ENCODE results near the gene IGF1R. TPM values are rescaled to one million over a fixed set of nuclear protein-coding genes. Genes with fewer than 3 reads are reported as not detected.
A peak's percentile ranks its signal among the peaks of the same experiment; 100 is the strongest.

Gene IGF1R
- total and polyA plus RNA-seq, 2 of the 13 experiments (the other 11 are each of a cell fraction or from before 2014, with no cell fraction given): 15.9 to 18.4 TPM

- no peak for TF ChIP-seq ZNF510 (CRISPR knock-in tag; IDR thresholded peaks at IDR 0.05; ENCODE audit: low read depth)
- TF ChIP-seq, protein P1, sequence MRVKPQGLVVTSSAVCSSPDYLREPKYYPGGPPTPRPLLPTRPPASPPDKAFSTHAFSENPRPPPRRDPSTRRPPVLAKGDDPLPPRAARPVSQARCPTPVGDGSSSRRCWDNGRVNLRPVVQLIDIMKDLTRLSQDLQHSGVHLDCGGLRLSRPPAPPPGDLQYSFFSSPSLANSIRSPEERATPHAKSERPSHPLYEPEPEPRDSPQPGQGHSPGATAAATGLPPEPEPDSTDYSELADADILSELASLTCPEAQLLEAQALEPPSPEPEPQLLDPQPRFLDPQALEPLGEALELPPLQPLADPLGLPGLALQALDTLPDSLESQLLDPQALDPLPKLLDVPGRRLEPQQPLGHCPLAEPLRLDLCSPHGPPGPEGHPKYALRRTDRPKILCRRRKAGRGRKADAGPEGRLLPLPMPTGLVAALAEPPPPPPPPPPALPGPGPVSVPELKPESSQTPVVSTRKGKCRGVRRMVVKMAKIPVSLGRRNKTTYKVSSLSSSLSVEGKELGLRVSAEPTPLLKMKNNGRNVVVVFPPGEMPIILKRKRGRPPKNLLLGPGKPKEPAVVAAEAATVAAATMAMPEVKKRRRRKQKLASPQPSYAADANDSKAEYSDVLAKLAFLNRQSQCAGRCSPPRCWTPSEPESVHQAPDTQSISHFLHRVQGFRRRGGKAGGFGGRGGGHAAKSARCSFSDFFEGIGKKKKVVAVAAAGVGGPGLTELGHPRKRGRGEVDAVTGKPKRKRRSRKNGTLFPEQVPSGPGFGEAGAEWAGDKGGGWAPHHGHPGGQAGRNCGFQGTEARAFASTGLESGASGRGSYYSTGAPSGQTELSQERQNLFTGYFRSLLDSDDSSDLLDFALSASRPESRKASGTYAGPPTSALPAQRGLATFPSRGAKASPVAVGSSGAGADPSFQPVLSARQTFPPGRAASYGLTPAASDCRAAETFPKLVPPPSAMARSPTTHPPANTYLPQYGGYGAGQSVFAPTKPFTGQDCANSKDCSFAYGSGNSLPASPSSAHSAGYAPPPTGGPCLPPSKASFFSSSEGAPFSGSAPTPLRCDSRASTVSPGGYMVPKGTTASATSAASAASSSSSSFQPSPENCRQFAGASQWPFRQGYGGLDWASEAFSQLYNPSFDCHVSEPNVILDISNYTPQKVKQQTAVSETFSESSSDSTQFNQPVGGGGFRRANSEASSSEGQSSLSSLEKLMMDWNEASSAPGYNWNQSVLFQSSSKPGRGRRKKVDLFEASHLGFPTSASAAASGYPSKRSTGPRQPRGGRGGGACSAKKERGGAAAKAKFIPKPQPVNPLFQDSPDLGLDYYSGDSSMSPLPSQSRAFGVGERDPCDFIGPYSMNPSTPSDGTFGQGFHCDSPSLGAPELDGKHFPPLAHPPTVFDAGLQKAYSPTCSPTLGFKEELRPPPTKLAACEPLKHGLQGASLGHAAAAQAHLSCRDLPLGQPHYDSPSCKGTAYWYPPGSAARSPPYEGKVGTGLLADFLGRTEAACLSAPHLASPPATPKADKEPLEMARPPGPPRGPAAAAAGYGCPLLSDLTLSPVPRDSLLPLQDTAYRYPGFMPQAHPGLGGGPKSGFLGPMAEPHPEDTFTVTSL (CRISPR knock-in tag; IDR thresholded peaks at IDR 0.05; ENCODE audit: borderline replicate concordance): no peak
- no peak for TF ChIP-seq ZC3H4 (CRISPR knock-in tag; IDR thresholded peaks at IDR 0.05; ENCODE audit: borderline replicate concordance)
- TF ChIP-seq, protein P2, sequence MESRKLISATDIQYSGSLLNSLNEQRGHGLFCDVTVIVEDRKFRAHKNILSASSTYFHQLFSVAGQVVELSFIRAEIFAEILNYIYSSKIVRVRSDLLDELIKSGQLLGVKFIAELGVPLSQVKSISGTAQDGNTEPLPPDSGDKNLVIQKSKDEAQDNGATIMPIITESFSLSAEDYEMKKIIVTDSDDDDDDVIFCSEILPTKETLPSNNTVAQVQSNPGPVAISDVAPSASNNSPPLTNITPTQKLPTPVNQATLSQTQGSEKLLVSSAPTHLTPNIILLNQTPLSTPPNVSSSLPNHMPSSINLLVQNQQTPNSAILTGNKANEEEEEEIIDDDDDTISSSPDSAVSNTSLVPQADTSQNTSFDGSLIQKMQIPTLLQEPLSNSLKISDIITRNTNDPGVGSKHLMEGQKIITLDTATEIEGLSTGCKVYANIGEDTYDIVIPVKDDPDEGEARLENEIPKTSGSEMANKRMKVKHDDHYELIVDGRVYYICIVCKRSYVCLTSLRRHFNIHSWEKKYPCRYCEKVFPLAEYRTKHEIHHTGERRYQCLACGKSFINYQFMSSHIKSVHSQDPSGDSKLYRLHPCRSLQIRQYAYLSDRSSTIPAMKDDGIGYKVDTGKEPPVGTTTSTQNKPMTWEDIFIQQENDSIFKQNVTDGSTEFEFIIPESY (CRISPR knock-in tag; IDR thresholded peaks at IDR 0.05): peak; percentile 96
- TF ChIP-seq, protein P3, sequence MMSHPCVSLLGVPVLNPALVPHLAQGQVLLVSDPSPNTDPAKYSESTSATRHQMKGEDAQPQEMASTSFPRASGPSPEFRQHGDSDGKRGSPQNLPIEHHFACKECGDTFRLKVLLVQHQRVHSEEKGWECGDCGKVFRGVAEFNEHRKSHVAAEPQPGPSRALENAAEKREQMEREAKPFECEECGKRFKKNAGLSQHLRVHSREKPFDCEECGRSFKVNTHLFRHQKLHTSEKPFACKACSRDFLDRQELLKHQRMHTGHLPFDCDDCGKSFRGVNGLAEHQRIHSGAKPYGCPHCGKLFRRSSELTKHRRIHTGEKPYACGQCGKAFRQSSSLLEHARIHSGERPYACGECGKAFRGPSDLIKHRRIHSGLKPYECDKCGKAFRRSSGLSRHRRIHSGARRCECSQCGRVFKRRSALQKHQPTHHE (CRISPR knock-in tag; IDR thresholded peaks at IDR 0.05; ENCODE audit: borderline replicate concordance): no peak
- TF ChIP-seq ZBTB42 (CRISPR knock-in tag; IDR thresholded peaks at IDR 0.05): no peak
- peak; percentile 9; the same call in 1 of the 2 replicates for TF ChIP-seq GATAD2A (CRISPR knock-in tag; IDR thresholded peaks at IDR 0.05)
These were observed 24.8 kb downstream of the IGF1R start (continued) for GRCh38 chr15:98673133-98673532.
